HepG2 (cell line): ENCODE results near the gene ATP2C2. TPM values are rescaled to one million over a fixed set of nuclear protein-coding genes. Genes with fewer than 3 reads are reported as not detected.

ENCODE experiments used
- ARNTL ChIP-seq: sonication (generic); formaldehyde crosslinking; IDR thresholded peaks from 2 replicates; pipeline ENCODE4 v1.4.0; 2020; ENCODE audit warnings: mild to moderate bottlenecking, missing genetic modification reagents
- CENPT ChIP-seq: sonication (generic); formaldehyde crosslinking; IDR thresholded peaks from 2 replicates; pipeline ENCODE4 v1.8.0; 2022; ENCODE audit warnings: low read depth, mild to moderate bottlenecking, moderate library complexity, missing genetic modification reagents
- CREB1 ChIP-seq, 2 experiments: fragments of 450-650 bp in 1 of 2; IDR thresholded peaks; 2 replicates each; pipeline ENCODE4 v1.6.1; 2016 to 2017; ENCODE audit warnings: control low read depth in 1 of 2, mild to moderate bottlenecking in 1 of 2, missing compliant biosample characterization in 1 of 2, missing genetic modification characterization in 1 of 2
- ETV5 ChIP-seq: IDR thresholded peaks from 2 replicates; pipeline ENCODE4 v1.6.1; 2018; ENCODE audit warnings: missing biosample characterization, missing genetic modification reagents, inconsistent platforms, borderline replicate concordance
- HNRNPK ChIP-seq: fragments of 200-400 bp; formaldehyde crosslinking; IDR thresholded peaks from 2 replicates; pipeline ENCODE4 v1.6.1; 2018; ENCODE audit warnings: low read length, low read depth, moderate library complexity, mild to moderate bottlenecking; ENCODE audit not compliant: poor library complexity, severe bottlenecking
- KDM5B ChIP-seq: sonication (generic); formaldehyde crosslinking; IDR thresholded peaks from 2 replicates; pipeline ENCODE4 v1.4.0; 2020; ENCODE audit warnings: missing genetic modification reagents, mild to moderate bottlenecking, borderline replicate concordance
- KDM6A ChIP-seq: IDR thresholded peaks from 2 replicates; pipeline ENCODE4 v1.6.1; 2016; ENCODE audit warnings: low read depth
- SP1 ChIP-seq, 2 experiments: fragments of 450-650 bp in 1 of 2; sonication (generic) in 1 of 2; formaldehyde crosslinking in 1 of 2; IDR thresholded peaks; 2 replicates each; pipeline versions ENCODE4 v1.4.0 to v1.6.1; 2016 to 2020; ENCODE audit warnings: missing genetic modification reagents in 1 of 2
- STAG1 ChIP-seq: sonication (generic); formaldehyde crosslinking; IDR thresholded peaks from 2 replicates; pipeline ENCODE4 v1.4.0; 2020; ENCODE audit warnings: missing genetic modification reagents
- ZBTB20 ChIP-seq: sonication (generic); formaldehyde crosslinking; IDR thresholded peaks from 2 replicates; pipeline ENCODE4 v1.8.1; 2023; ENCODE audit warnings: missing genetic modification reagents, low read depth, mild to moderate bottlenecking, borderline replicate concordance
- ZBTB40 ChIP-seq, 2 experiments: fragments of 450-650 bp in 1 of 2; sonication (generic) in 1 of 2; formaldehyde crosslinking in 1 of 2; IDR thresholded peaks; 2 replicates each; pipeline versions ENCODE4 v1.6.1 to v1.8.0; 2016 to 2022; ENCODE audit warnings: antibody characterized with exemption in 1 of 2, mild to moderate bottlenecking in 1 of 2, missing genetic modification reagents in 1 of 2
- ZNF431 ChIP-seq: sonication (generic); formaldehyde crosslinking; IDR thresholded peaks from 2 replicates; pipeline ENCODE4 v1.9.0; 2022; ENCODE audit warnings: missing genetic modification reagents, low read depth, mild to moderate bottlenecking, borderline replicate concordance
- ZSCAN30 ChIP-seq: sonication (generic); formaldehyde crosslinking; IDR thresholded peaks from 2 replicates; pipeline ENCODE4 v1.5.0; 2020; ENCODE audit warnings: mild to moderate bottlenecking, missing genetic modification reagents
- polyA plus RNA-seq, 8 experiments: library from polyadenylated mRNA; depleted of rRNA in 3 of 8; stranded (reverse) in 7 of 8; unstranded in 1 of 8; fragments of >200 nt; fragmentation: Illumina TruSeq in 4 of 8; extraction: Trizol in 4 of 8; gene quantifications; 2 replicates each; pipeline versions ENCODE4 v1.2.1 to v1.2.3, GENCODE V29; 2011 to 2016; ENCODE audit warnings: low read depth in 4 of 8, missing spikeins in 1 of 8, mixed read lengths in 1 of 8; ENCODE audit not compliant: insufficient read depth in 1 of 8
- total RNA-seq, 5 experiments: library from RNA; depleted of rRNA; stranded (reverse); fragments of >200 nt; fragmentation: Illumina TruSeq; extraction: Trizol; gene quantifications; 2 replicates each; pipeline ENCODE4 v1.2.3, GENCODE V29; 2016; ENCODE audit warnings: low read depth in 1 of 5
- TF ChIP-seq, protein P1 (sequence below): sonication (generic); formaldehyde crosslinking; IDR thresholded peaks from 2 replicates; pipeline ENCODE4 v1.5.0; 2020; ENCODE audit warnings: mild to moderate bottlenecking, missing genetic modification reagents
- TF ChIP-seq, protein P2 (sequence below): sonication (generic); formaldehyde crosslinking; IDR thresholded peaks from 2 replicates; pipeline ENCODE4 v1.8.0; 2022; ENCODE audit warnings: missing genetic modification reagents, mild to moderate bottlenecking, moderate library complexity, borderline replicate concordance

ATP2C2 gene
- total and polyA plus RNA-seq, 2 of the 13 experiments (the other 11 are each of a cell fraction or from before 2014, with no cell fraction given): 0.07 TPM; not detected in 1

DNA sequence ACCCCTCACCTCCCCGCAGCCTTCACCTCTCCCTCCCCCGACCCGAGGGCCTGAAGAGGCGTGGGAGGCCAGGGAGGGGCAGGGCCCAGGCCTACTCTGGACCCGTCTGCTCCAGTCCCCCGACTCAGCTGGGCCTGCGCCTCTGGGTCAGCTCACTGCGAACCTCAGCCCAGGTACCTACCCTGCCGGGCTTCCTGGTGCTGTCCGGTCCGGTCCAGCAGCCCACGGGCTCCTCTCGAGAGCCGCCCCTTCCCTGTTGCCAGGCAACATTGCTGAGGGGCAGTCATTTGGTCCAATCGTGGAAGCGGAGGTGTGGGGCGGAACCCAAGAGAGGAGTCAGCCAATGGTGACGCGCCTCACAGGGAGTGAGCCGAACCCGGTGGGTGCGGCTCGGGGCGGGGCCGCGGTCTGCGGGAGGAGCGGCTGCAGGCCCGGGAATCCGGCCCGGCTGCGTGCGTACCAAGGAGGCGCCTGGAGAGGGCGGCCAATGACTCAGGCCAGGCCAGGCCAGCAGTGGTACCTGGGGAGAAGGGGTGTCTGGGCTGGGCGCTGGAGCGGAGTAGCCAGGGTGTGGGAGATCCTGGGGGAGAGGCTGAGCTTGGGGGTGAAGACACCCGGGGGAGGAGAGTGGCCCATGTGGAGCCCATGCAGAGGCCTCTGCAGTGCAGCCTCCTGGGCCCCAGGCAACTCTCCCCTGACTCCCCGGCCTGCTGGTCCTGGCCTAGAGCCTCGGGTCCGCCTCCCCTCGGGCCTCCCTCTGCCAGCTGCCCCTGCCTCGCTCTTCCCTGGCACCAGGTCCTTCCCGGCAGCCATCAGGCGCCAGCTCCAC lies 136.3 kb downstream of the ATP2C2 start, which contains the start of gene MEAK7 (continued):
- TF ChIP-seq ZBTB40 (IDR thresholded peaks at IDR 0.05) (no peak), ZBTB40 (CRISPR knock-in tag; IDR thresholded peaks at IDR 0.05) (peak; percentile 61; the same call in 1 of the 2 replicates), HNRNPK (peak; percentile 50), CREB1 (IDR thresholded peaks at IDR 0.05) (peak; percentile 85), CREB1 (CRISPR knock-in tag; IDR thresholded peaks at IDR 0.05) (no peak), KDM5B (peak; percentile 69; the same call in 1 of the 2 replicates), ARNTL (CRISPR knock-in tag) (no peak), ZSCAN30 (CRISPR knock-in tag) (no peak), SP1 (IDR thresholded peaks at IDR 0.05) (no peak), SP1 (CRISPR knock-in tag; IDR thresholded peaks at IDR 0.05) (peak; percentile 69; the same call in 1 of the 2 replicates), ZNF431 (no peak), ETV5 (CRISPR knock-in tag) (peak; percentile 25; the same call in 1 of the 2 replicates), KDM6A (CRISPR knock-in tag) (no peak), STAG1 (CRISPR knock-in tag) (no peak), ZBTB20 (CRISPR knock-in tag) (no peak; the same call in 1 of the 2 replicates), CENPT (CRISPR knock-in tag) (no peak)
- TF ChIP-seq, protein P1, sequence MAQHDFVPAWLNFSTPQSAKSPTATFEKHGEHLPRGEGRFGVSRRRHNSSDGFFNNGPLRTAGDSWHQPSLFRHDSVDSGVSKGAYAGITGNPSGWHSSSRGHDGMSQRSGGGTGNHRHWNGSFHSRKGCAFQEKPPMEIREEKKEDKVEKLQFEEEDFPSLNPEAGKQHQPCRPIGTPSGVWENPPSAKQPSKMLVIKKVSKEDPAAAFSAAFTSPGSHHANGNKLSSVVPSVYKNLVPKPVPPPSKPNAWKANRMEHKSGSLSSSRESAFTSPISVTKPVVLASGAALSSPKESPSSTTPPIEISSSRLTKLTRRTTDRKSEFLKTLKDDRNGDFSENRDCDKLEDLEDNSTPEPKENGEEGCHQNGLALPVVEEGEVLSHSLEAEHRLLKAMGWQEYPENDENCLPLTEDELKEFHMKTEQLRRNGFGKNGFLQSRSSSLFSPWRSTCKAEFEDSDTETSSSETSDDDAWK (CRISPR knock-in tag): no peak
- TF ChIP-seq, protein P2, sequence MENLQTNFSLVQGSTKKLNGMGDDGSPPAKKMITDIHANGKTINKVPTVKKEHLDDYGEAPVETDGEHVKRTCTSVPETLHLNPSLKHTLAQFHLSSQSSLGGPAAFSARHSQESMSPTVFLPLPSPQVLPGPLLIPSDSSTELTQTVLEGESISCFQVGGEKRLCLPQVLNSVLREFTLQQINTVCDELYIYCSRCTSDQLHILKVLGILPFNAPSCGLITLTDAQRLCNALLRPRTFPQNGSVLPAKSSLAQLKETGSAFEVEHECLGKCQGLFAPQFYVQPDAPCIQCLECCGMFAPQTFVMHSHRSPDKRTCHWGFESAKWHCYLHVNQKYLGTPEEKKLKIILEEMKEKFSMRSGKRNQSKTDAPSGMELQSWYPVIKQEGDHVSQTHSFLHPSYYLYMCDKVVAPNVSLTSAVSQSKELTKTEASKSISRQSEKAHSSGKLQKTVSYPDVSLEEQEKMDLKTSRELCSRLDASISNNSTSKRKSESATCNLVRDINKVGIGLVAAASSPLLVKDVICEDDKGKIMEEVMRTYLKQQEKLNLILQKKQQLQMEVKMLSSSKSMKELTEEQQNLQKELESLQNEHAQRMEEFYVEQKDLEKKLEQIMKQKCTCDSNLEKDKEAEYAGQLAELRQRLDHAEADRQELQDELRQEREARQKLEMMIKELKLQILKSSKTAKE (CRISPR knock-in tag): no peak
